HG03520 (cell line): ENCODE data around the gene CTNND1.
"Not testable (repeated sequence)": the region's sequence is repeated elsewhere in the genome, so short reads cannot be mapped to it uniquely, and the experiment has no call there.

Experiments
- ATAC-seq: cut with Tn5 transposase; IDR thresholded peaks from one replicate; pipeline ENCODE4 v1.9.1; 2021; ENCODE audit warnings: mild to moderate bottlenecking, moderate library complexity; ENCODE audit not compliant: unreplicated experiment

Gene CTNND1

GRCh38 chr11:57761301-57762234 lies at the start of gene CTNND1:
Gene CTNND1, plus strand, starts transcription at chr11:57761802. Its CDS starts 29,677 bp downstream, at chr11:57791479.
- ATAC-seq, result peak; percentile 96

- peak; percentile 93 for ATAC-seq
These were observed 49.1 kb upstream of the CTNND1 start, which contains the start of gene TMX2 for GRCh38 chr11:57712256-57713150. Gene TMX2, plus strand, starts transcription at chr11:57712593. Its CDS starts 26 bp downstream, at chr11:57712619.

- ATAC-seq, result no peak
These were observed 47.8 kb upstream of the CTNND1 start for GRCh38 chr11:57713835-57714234.

GRCh38 chr11:57716726-57717125 lies 44.9 kb upstream of the CTNND1 start:
- not testable (repeated sequence) for ATAC-seq

- ATAC-seq, result no peak
These were observed 34.4 kb upstream of the CTNND1 start for GRCh38 chr11:57727185-57727584.

- ATAC-seq, result no peak
These were observed 32.8 kb upstream of the CTNND1 start for GRCh38 chr11:57728829-57729228.

- ATAC-seq, result no peak
These were observed 32.1 kb upstream of the CTNND1 start for GRCh38 chr11:57729479-57729878.

- ATAC-seq, result no peak
These were observed 28.9 kb upstream of the CTNND1 start for GRCh38 chr11:57732661-57733060.

- ATAC-seq, result no peak
These were observed 25.8 kb upstream of the CTNND1 start for GRCh38 chr11:57735619-57736298.

GRCh38 chr11:57741132-57742086 lies 20.2 kb upstream of the CTNND1 start, which contains the start of gene SELENOH:
Gene SELENOH, plus strand, starts transcription at chr11:57741491. Its CDS starts 105 bp downstream, at chr11:57741596.
- peak; percentile 86 for ATAC-seq

GRCh38 chr11:57742087-57742452 lies 19.5 kb upstream of the CTNND1 start:
- ATAC-seq, result no peak

GRCh38 chr11:57744357-57744756 lies 17.2 kb upstream of the CTNND1 start:
- no peak for ATAC-seq

GRCh38 chr11:57745206-57745605 lies 16.4 kb upstream of the CTNND1 start:
- ATAC-seq, result no peak

GRCh38 chr11:57746920-57747319 lies 14.7 kb upstream of the CTNND1 start:
- no peak for ATAC-seq

- ATAC-seq, result no peak
These were observed 10.4 kb upstream of the CTNND1 start for GRCh38 chr11:57751176-57751575.

GRCh38 chr11:57751676-57752253 lies 9.8 kb upstream of the CTNND1 start, which contains the start of gene BTBD18:
Gene BTBD18, minus strand, starts transcription at chr11:57751819. Its CDS starts 631 bp downstream, at chr11:57751188.
- ATAC-seq, result peak; percentile 66

GRCh38 chr11:57752954-57753353 lies 8.6 kb upstream of the CTNND1 start:
- no peak for ATAC-seq

GRCh38 chr11:57758174-57758573 lies 3.4 kb upstream of the CTNND1 start:
- no peak for ATAC-seq

- no peak for ATAC-seq
These were observed 746 bp downstream of the CTNND1 start for GRCh38 chr11:57762235-57762861.
